Left hindlimb (tissue), 1 donor: Measurements from ENCODE around the gene RXFP1.
A peak's percentile ranks its signal among the peaks of the same experiment; 100 is the strongest.
"Not testable (repeated sequence)": the region's sequence is repeated elsewhere in the genome, so short reads cannot be mapped to it uniquely, and the experiment has no call there.

Experiments
- DNase-seq: peaks from one replicate; pipeline ENCODE4 v3.0.0-alpha.2; 2018

The RXFP1 gene

GRCh38 chr4:158621729-158622128, 100.0 kb downstream of the RXFP1 start:
- no peak for DNase-seq

DNA sequence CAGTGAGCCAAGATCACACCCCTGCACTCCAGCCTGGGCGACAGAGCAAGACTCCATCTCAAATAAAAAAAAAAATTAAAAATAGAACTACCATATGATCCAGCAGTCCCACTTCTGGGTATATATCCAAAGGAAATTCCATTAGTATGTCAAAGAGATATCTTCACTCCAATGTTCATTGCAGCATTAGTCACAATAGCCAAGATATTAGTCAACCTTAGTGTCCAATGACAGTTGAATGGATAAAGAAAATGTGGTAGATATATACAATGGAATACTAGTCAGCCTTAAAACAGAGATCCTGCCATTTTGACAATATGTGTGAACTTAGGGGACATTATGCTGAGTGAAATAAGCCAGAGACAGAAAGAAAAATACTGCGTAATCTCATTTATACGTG, 100.6 kb downstream of the RXFP1 start:
- DNase-seq = no peak

DNA sequence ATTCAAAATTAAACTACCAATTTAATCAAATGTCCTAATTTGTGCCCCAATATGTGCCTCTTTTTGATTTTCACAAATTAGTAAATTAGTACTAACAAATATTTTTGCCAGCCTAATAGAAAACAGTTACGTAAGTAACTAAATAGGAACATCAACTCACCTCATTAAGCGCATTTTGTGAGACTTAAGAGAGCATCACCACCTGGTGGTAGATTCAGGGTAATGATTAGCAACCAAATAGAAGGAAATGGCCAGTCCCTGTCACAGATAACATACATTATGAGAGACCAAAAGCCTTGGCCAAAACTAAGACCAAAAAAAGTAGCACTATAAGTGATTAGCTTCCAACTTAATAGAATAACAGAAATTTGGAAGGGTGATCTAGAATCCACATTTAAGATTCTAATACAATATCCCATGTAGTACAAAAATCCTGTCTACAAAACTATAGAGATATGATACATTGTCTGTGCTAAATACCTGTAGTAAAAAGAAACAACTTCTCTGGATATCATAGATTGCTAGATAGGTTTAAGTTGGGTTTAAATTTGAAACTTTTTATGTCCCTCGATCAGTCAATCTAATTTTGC, 103.3 kb downstream of the RXFP1 start:
- no peak for DNase-seq

DNA sequence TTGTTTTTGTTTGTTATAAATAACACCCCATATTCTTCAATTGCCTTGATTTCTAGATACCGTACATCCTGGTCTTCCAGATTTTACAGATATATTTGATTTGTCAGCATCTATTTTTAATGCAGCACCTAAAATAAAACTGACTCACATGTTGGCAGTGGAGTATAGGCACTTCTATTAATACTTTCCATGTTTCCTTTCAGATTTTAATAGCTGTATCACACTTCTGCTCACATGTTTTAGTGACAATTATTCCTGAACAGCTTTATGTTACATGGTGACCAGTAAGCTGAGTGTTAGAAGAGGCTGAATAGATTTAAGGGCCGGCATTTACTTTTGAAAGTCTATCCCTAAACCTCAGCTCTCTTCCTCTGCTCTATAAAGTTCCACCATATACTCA, 103.9 kb downstream of the RXFP1 start:
- DNase-seq = no peak

- no peak for DNase-seq
Observed at GRCh38 chr4:158630893-158631292, 109.2 kb downstream of the RXFP1 start.

DNA sequence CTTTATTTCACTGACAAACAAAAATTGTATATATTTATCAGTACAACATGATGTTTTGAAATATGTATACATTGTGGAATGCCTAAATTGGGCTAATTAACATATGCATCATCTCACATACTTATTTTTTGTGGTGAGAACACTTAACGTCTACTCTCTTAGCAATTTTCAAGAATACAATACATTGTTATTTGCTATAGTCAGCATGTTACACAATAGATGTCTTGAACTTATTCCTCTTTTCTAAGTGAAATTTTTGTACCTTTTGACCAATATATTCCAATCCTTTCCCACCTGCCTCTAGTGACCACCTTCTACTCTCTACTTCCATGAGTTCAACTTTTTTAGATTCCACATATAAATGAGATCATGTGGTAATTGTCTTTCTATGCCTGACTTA, 114.9 kb downstream of the RXFP1 start:
- DNase-seq = no peak

DNA sequence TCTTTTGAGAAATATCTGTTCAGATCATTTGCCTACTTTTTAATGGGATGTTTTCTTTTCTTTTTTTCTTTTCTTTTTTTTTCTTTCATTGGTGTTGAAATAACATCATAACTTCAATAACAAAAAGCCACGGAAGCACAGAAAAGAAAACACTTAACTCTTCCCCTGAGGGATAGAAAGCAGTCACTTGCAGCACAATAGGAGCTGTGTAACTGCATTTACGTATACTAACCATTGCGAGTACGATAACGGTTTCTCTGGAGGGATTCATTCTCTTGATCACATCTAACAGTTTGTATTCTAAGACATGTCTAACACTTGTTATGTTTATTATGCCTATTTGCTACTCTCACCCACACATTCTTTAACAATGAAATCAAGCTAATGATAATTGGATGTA, 122.7 kb downstream of the RXFP1 start:
- DNase-seq = no peak

- no peak for DNase-seq
Observed at GRCh38 chr4:158644760-158645159, 123.1 kb downstream of the RXFP1 start.

GRCh38 chr4:158649111-158649680, 127.5 kb downstream of the RXFP1 start:
- no peak for DNase-seq

GRCh38 chr4:158652920-158653319, 131.2 kb downstream of the RXFP1 start:
- no peak for DNase-seq

DNA sequence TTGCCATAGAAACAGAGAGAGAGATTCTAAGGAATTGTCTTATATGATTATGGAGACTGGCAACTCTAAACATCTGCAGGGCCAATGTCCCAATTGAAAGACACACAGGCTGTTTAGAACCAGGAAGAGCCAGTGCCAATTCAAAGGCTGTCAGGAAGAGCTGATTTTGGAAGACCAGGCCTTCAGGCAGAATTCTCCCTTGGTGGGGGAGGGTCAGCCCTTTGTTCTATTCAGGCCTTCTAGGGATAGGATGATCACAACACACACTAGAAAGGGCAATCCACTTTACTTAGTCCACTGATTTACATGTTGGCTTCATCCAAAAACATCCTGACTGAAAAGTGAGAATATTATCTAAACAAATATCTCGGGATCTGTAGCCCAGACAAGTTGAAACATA, 134.8 kb downstream of the RXFP1 start:
- DNase-seq = no peak

- no peak for DNase-seq
Observed at GRCh38 chr4:158657291-158657690, 135.6 kb downstream of the RXFP1 start.

- DNase-seq = not testable (repeated sequence)
Observed at GRCh38 chr4:158663255-158663654, 141.6 kb downstream of the RXFP1 start.

- not testable (repeated sequence) for DNase-seq
Observed at GRCh38 chr4:158663707-158664625, 142.3 kb downstream of the RXFP1 start.

DNA sequence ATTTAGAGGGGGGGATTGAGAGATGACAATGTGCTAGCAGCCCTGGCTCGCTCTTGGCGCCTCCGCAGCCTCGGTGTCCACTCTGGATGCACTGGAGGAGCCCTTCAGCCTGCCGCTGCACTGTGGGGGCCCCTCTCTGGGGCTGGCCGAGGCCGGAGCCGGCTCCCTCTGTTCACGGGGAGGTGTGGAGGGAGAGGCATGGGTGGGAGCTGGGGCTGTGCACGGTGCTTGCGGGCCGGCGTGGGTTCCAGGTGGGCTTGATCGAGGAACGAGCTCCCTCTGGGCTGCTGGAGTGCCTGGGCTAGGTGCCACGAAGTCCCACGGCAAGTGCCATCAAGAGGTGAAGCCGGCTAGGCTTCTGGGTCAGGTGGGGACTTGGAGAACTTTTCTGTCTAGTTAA, 143.1 kb downstream of the RXFP1 start:
- no peak for DNase-seq

- DNase-seq = no peak
Observed at GRCh38 chr4:158666892-158667291, 145.2 kb downstream of the RXFP1 start.

GRCh38 chr4:158667651-158668198, 146.0 kb downstream of the RXFP1 start:
- peak; percentile 34 for DNase-seq

GRCh38 chr4:158669310-158669709, 147.6 kb downstream of the RXFP1 start:
- no peak for DNase-seq

DNA sequence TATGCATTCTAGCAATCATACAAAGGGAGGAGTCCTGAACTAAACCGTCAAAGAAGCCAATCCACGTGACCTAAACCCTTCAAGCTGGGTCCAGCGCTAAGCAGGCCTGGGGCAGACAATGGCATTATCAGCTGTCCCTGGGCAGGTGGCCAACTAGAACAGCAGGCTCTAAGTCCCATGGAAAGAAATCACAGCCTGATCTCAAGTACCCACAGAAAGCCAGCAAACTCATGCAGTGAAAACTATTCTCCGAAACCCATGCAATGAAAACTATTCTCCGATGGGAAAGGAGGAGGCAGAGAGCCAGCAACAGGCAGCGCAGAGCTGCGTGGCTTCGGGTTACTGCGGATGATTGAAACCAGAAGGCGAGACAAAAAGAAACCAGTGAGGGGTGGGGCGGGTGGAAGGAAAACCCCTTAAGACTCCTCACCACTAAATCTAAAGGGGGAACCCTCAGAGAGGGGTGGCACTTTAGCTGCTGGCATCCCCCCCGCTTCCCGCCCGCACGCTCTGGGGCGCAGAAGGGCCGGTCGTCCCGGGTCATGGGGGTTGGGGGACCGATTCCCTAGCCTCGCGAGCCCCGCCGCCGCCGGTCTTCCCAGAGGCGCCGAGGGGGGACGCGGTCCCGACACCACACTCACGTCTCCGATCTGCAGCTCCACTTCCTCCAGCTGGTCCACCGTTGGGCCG, 149.4 kb downstream of the RXFP1 start:
- peak; percentile 88 for DNase-seq

- no peak for DNase-seq
Observed at GRCh38 chr4:158671665-158671914, 149.9 kb downstream of the RXFP1 start, which contains the start of gene C4orf46. Gene C4orf46, minus strand, starts transcription at chr4:158671887. Its CDS starts 86 bp downstream, at chr4:158671801.

DNA sequence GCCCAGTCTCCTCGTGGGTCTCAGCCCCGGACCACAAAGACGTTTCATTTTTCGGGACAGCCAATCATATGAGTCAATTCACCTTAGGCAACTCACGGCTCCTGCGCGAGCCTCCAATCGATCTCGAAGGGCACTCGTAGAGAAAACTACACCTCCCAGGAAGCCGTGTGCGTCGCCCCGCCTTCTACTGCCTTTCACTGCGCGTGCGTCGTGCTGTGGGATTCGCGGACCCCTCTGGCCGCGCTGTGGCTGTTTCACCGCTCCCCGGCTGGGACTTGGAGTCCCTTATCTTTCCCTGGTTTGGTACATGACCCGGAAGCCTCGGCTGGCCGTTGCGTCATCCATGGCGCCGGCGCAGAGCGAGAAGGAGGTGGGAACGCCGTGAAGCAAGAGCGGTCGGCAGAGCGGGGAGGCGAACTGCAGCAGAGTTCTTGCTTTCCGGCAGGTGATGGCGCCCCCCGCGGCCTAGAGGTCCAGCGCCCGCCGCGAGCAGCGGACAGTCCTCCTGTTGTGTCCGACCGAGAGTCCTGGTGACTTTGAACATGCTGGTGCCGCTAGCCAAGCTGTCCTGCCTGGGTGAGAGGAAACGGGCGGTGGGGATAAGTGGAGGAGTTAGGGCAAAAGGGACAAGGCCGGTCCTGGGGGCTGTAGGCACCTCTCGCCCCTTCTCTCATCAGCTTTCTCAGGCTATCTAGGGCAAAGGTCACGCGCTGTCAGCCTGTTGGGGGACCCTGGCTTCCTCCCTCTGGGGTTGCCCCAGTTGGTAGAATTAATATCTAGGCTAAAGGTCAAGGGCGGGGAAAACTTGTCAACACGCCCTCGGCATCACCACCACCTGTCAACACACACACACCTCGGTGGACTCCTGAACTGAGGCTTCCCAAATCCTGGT, 150.5 kb downstream of the RXFP1 start, which contains the start of gene ETFDH:
ETFDH (plus strand) TSS at position 382 of the 892 bp plus-strand sequence; CDS start at position 543, 161 bp downstream.
- peak; percentile 100 for DNase-seq

DNA sequence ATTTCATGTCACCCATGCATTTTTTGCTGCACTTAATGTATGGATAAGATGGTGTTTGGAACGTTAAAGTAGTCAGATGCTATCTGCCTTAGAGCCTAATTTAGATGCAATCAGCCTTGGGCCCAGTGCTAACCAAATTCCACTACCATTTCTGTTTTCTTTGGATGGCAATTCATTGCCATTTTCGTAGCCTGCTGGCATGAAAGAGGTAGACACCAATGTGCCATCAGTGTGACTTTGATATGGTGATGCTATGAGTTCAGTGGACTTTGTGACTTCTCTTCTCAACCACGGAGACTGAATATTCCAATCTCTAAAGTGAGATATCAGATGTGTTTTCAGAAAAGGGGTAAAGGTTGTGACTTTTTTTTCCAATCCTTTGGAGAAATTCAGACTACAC, 152.0 kb downstream of the RXFP1 start:
- DNase-seq = no peak
